ENCODE measurements around the gene NCOA1.

- no peak for TF ChIP-seq CTCF (IDR thresholded peaks at IDR 0.05)
- TF ChIP-seq POLR2AphosphoS5 (IDR thresholded peaks at IDR 0.05): no peak
- no peak for TF ChIP-seq EP300 (IDR thresholded peaks at IDR 0.05)
These were observed 258.1 kb downstream of the NCOA1 start for GRCh38 chr2:24749069-24749691.

All from gastroesophageal sphincter (tissue), 3 donors.